ENCODE measurements around the gene IPPK.
A peak's percentile ranks its signal among the peaks of the same experiment; 100 is the strongest.

Gene IPPK

DNA sequence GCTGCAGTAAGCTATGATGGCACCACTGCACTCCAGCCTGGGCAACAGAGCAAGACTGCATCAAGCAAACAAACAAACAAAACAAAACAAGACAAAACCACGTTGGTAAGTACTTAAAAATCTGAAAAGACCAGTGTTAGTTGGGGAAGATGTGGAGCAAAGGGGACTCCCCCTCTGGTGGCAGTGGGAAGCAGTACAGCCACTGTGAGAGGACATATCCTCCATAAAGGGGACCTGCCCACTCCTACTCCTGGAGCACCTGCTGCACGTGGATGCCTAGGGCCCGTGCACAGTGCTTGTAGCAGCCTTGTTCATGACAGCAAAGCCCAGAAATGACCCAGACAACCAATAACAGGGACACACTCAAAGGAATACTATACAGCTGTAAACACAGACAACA lies 17.0 kb upstream of the IPPK start:
- TF ChIP-seq, protein P1, sequence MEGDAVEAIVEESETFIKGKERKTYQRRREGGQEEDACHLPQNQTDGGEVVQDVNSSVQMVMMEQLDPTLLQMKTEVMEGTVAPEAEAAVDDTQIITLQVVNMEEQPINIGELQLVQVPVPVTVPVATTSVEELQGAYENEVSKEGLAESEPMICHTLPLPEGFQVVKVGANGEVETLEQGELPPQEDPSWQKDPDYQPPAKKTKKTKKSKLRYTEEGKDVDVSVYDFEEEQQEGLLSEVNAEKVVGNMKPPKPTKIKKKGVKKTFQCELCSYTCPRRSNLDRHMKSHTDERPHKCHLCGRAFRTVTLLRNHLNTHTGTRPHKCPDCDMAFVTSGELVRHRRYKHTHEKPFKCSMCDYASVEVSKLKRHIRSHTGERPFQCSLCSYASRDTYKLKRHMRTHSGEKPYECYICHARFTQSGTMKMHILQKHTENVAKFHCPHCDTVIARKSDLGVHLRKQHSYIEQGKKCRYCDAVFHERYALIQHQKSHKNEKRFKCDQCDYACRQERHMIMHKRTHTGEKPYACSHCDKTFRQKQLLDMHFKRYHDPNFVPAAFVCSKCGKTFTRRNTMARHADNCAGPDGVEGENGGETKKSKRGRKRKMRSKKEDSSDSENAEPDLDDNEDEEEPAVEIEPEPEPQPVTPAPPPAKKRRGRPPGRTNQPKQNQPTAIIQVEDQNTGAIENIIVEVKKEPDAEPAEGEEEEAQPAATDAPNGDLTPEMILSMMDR (IDR thresholded peaks at IDR 0.05; ENCODE audit: low read depth, low read length): peak; percentile 31; the same call in 1 of the 2 replicates
- no peak overlapping the region for H3K4me3 ChIP-seq (ENCODE audit: low read depth, low read length)

DNA sequence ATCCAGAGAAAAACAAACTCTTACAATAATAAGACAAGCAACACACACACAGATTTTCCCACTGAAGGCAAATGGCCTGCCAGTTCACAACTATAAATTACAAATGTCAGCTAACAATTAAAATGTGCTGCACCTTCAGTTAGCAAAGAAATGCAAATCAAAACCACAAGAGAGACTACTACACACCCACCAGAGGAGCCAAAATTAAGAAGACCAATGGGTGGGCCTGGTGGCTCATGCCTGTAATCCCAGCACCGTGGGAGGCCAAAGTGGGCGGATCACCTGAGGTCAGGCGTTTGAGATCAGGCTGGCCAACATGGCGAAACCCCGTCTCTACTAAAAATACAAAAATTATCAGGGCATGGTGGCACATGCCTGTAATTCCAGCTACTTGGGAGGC lies 15.1 kb upstream of the IPPK start:
- no peak overlapping the region for H3K4me3 ChIP-seq (ENCODE audit: low read depth, low read length)

DNA sequence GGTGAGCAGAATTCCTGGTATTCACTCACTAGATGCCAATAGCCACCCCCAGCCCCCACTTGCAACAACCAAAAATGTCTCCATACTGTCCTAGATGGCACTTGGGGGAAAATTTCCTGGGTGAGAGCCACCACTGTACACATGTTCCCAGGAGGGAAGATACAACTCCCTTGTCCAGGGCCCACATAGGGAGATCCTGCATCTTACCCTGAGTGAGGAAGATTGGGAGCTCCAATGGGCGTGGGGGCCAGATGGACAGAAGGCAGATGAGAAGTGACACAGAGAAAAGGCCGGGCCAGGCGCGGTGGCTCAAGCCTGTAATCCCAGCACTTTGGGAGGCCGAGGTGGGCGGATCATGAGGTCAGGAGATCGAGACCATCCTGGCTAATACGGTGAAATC lies 12.3 kb upstream of the IPPK start:
- H3K4me3 ChIP-seq (ENCODE audit: low read depth, low read length): no peak overlapping the region
- TF ChIP-seq, protein P1 (IDR thresholded peaks at IDR 0.05; ENCODE audit: low read depth, low read length): no peak

More for the DNA sequence above, 15.1 kb upstream of the IPPK start:
- TF ChIP-seq, protein P1 (IDR thresholded peaks at IDR 0.05; ENCODE audit: low read depth, low read length): no peak

DNA sequence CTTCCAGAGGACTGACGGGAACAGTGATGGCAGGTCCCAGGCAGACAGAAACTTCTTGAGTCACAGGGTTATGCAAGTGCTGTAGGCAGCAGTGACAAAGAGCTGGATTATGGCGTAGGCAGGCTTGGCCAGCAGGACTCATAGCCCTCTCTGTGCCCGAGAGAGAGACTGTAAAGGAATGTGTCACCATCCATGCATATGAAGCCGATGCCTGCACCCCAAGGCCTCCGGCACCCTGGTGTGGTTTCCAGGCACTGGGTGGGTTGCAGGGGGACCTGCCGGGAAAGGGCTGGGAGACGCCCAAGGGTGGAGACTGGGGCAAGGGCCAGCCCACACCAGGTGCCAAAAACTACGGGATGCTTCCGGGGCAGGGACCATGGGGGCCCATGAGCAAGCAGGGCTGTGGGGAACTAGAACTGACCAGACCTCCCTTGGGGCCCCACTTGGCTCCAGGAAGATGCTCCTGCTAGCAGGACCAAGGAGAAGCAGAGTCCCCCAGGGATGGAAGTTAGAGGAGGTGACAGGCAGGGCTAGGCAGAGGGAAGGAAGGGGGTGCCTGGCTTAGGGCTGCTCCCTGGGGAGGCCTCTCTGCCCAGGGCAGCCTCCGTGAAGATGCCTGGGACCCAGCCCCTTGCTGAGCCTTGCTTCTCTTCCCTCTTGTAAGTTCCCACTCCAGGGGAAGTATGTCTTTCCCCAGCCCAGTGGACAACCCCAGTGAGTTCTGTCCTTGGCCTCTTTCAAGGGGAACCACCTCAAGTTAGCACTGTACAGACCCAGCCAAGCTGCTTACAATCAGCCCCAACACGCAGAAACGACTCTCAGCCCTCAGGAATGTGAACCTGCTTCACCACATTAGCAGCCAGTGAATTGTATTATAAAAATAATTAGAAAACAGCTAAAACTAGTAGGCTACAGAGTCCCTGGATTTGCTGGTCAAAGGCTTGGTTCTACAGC lies 10.5 kb upstream of the IPPK start:
- H3K4me3 ChIP-seq (ENCODE audit: low read depth, low read length): no peak overlapping the region
- TF ChIP-seq, protein P1 (IDR thresholded peaks at IDR 0.05; ENCODE audit: low read depth, low read length): no peak

DNA sequence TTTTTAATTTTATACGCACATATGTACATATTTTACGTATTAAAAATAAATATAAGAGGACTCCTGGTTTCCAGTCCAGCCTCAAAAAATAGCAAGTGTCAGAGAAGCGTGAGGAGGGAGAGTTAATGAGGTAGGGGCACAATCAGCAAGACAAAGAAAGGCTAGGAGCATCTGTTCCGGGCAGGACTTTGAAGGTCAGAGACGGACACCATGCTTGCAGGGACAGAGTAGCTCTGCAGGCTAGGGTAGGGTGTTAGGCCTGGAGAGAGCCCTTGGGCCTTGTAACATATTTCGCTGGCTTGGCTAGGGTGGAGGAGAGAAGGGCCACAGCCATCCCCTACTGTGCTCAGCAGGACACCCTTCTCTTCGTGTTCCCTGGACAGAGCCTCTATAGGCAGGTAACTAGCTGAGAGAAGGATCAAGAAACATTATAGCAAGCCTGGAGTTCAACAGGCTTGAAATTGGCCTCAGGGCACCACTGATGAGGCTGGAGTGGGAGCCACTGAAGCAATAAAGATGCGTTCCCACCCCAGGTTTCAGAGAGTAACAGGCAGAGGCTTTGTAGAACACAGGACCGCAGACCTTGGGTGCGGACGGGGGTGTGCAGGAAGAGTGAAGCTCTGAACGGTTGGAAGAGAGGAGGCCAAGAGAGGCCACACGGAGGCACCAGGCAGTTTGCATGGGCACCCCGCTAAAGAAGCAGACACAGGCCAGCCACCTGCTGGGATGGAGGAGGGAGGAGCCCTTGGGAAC lies 9.7 kb upstream of the IPPK start:
- no peak overlapping the region for H3K4me3 ChIP-seq (ENCODE audit: low read depth, low read length)
- TF ChIP-seq, protein P1 (IDR thresholded peaks at IDR 0.05; ENCODE audit: low read depth, low read length): no peak

DNA sequence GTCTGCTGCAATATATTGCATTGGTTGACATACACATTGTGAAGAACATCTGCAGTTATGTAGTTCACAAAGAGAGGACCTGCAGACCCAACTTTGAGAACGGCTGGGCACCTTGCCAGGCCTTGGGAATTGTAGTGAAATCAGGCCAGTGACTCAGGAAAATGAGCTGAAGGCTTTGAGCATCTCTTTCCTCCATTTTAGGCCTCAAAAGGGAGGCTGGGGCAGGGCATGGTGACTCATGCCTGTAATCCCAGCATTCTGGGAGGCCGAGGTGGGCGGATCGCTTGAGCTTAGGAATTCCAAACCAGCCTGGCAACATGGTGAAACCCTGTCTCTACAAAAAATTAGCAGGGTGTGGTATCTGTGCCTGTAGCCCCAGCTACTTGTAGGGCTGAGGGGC lies 1.4 kb upstream of the IPPK start:
- H3K4me3 ChIP-seq (ENCODE audit: low read depth, low read length): peak overlapping the region; percentile 95; the same call in 1 of the 2 replicates
- TF ChIP-seq, protein P1 (IDR thresholded peaks at IDR 0.05; ENCODE audit: low read depth, low read length): no peak

DNA sequence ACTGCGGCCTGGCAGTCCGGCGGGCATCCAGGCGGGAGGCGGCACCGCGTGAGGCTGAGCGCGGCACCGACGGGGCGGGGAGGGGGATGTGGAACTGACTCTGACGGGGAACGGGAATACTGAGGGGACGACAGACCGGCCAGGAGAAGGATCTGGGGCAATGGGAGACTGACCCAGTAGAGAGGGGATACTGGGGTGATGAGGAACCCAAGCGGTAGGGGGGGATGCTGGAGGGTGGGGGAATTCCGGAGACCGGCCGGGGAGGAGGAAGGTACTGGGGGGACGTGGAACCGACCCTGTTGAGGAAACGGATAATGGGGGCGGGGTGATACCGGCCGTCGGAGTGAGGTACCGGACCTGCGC lies 423 bp downstream of the IPPK start:
- peak overlapping the region; percentile 95 for H3K4me3 ChIP-seq (ENCODE audit: low read depth, low read length)
- TF ChIP-seq, protein P1 (IDR thresholded peaks at IDR 0.05; ENCODE audit: low read depth, low read length): no peak

Measured in WI38 (cell line).